Measurements from ENCODE around the gene NAT8L.

- TF ChIP-seq CTCF (conservative IDR thresholded peaks at IDR 0.05; ENCODE audit: low read depth, low read length) (no peak), POLR2A (IDR thresholded peaks at IDR 0.05; ENCODE audit: low read depth, low read length) (no peak), RAD21 (IDR thresholded peaks at IDR 0.05; ENCODE audit: low read length) (no peak), RFX5 (IDR thresholded peaks at IDR 0.05; ENCODE audit: low read depth, low read length) (no peak), SMC3 (IDR thresholded peaks at IDR 0.05; ENCODE audit: low read depth, low read length) (no peak), USF2 (IDR thresholded peaks at IDR 0.05; ENCODE audit: low read depth, low read length) (no peak), MAFK (IDR thresholded peaks at IDR 0.05; ENCODE audit: low read depth, low read length) (no peak), CEBPB (IDR thresholded peaks at IDR 0.05; ENCODE audit: low read depth, low read length) (no peak), BHLHE40 (IDR thresholded peaks at IDR 0.05; ENCODE audit: low read depth, low read length) (no peak), MAZ (IDR thresholded peaks at IDR 0.05; ENCODE audit: borderline replicate concordance, low read depth, low read length) (no peak), CHD1 (IDR thresholded peaks at IDR 0.05; ENCODE audit: low read depth, low read length) (no peak)
Measured at GRCh38 chr4:2071252-2071911, 12.3 kb downstream of the NAT8L start.
